ENCODE results near the gene PC. TPM values are rescaled to one million over a fixed set of nuclear protein-coding genes. Genes with fewer than 3 reads are reported as not detected.
"Not testable (repeated sequence)": the region's sequence is repeated elsewhere in the genome, so short reads cannot be mapped to it uniquely, and the experiment has no call there.

PC gene
- polyA plus RNA-seq, 2 of the 4 experiments (the other 2 are of a cell fraction): 14.2 to 45.9 TPM

GRCh38 chr11:67007126-67007525 lies 48.9 kb upstream of the PC start:
- no peak for ATAC-seq
- Histone ChIP-seq H3K27ac (peak overlapping the region in 1 of 2 experiments; percentile 68; a peak in 3 of 6 replicates), H3K9me3 (no peaks in the 10 kb centered on the region), H3K4me2 (no peak overlapping the region), H3K4me1 (no peaks in the 10 kb centered on the region), H3K4me3 (no peak overlapping the region)
- CTCF ChIA-PET: interaction anchor here (0.8 to 4.7 kb wide), 3 partner anchors 10 to 428 kb away, joined by 3 to 24 read pairs (median 6); partner anchors contain the start of gene SYT12
- POLR2A ChIA-PET: no interaction called here
- TF ChIP-seq JUN (IDR thresholded peaks at IDR 0.05) (no peak), POLR2A (IDR thresholded peaks at IDR 0.05; ENCODE audit: low read length) (no peak), USF2 (IDR thresholded peaks at IDR 0.05) (no peak), TFCP2L1 (CRISPR knock-in tag; IDR thresholded peaks at IDR 0.05) (no peak), ZSCAN20 (CRISPR knock-in tag; IDR thresholded peaks at IDR 0.05) (no peak), EHMT2 (IDR thresholded peaks at IDR 0.05; ENCODE audit: low read depth) (no peak), RCOR1 (IDR thresholded peaks at IDR 0.05; ENCODE audit: low read depth, low read length) (no peak), HOXB5 (CRISPR knock-in tag; IDR thresholded peaks at IDR 0.05) (no peak), PHF8 (IDR thresholded peaks at IDR 0.05; ENCODE audit: borderline replicate concordance, low read depth) (no peak), GATA3 (IDR thresholded peaks at IDR 0.05; ENCODE audit: borderline replicate concordance) (no peak), HEYL (CRISPR knock-in tag; IDR thresholded peaks at IDR 0.05) (no peak), CHD2 (IDR thresholded peaks at IDR 0.05; ENCODE audit: low read length, partially characterized antibody) (no peak), NR3C1 (IDR thresholded peaks at IDR 0.05) (no peak), ZC3H11A (IDR thresholded peaks at IDR 0.05) (no peak), ESRRA (IDR thresholded peaks at IDR 0.05; ENCODE audit: borderline replicate concordance, low read length) (no peak)
- TF ChIP-seq, protein P1, sequence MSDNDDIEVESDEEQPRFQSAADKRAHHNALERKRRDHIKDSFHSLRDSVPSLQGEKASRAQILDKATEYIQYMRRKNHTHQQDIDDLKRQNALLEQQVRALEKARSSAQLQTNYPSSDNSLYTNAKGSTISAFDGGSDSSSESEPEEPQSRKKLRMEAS (IDR thresholded peaks at IDR 0.05): no peak
- TF ChIP-seq, protein P2, sequence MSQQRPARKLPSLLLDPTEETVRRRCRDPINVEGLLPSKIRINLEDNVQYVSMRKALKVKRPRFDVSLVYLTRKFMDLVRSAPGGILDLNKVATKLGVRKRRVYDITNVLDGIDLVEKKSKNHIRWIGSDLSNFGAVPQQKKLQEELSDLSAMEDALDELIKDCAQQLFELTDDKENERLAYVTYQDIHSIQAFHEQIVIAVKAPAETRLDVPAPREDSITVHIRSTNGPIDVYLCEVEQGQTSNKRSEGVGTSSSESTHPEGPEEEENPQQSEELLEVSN (IDR thresholded peaks at IDR 0.05; ENCODE audit: borderline replicate concordance, low read depth): no peak
- TF ChIP-seq, protein P3, sequence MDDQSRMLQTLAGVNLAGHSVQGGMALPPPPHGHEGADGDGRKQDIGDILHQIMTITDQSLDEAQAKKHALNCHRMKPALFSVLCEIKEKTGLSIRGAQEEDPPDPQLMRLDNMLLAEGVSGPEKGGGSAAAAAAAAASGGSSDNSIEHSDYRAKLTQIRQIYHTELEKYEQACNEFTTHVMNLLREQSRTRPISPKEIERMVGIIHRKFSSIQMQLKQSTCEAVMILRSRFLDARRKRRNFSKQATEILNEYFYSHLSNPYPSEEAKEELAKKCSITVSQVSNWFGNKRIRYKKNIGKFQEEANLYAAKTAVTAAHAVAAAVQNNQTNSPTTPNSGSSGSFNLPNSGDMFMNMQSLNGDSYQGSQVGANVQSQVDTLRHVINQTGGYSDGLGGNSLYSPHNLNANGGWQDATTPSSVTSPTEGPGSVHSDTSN (IDR thresholded peaks at IDR 0.05): no peak
- TF ChIP-seq, protein P4, sequence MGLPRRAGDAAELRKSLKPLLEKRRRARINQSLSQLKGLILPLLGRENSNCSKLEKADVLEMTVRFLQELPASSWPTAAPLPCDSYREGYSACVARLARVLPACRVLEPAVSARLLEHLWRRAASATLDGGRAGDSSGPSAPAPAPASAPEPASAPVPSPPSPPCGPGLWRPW (IDR thresholded peaks at IDR 0.05): no peak
- no peak for DNase-seq (ENCODE audit: low read depth in 1 of 2, low spot score in 1 of 2)
- 94% methylated on average over 7 of the region's 7 CpGs for WGBS (ENCODE audit: missing lambda C conversion rate)
- no peak for FAIRE-seq

GRCh38 chr11:67006029-67006884 lies 48.1 kb upstream of the PC start:
- FAIRE-seq (no peak), ATAC-seq (peak; percentile 74 to 91; a peak in 5 of 6 replicates), DNase-seq (ENCODE audit: low read depth in 1 of 2, low spot score in 1 of 2) (peak; percentile 91 to 92)
- no peaks in the 10 kb centered on the region for H3K4me1 ChIP-seq
- TF ChIP-seq HOXB5 (CRISPR knock-in tag; IDR thresholded peaks at IDR 0.05): peak; percentile 15; the same call in 1 of the 2 replicates
- TF ChIP-seq, protein P5, sequence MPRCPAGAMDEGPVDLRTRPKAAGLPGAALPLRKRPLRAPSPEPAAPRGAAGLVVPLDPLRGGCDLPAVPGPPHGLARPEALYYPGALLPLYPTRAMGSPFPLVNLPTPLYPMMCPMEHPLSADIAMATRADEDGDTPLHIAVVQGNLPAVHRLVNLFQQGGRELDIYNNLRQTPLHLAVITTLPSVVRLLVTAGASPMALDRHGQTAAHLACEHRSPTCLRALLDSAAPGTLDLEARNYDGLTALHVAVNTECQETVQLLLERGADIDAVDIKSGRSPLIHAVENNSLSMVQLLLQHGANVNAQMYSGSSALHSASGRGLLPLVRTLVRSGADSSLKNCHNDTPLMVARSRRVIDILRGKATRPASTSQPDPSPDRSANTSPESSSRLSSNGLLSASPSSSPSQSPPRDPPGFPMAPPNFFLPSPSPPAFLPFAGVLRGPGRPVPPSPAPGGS (IDR thresholded peaks at IDR 0.05): no peak
- TF ChIP-seq FOSL2 (IDR thresholded peaks at IDR 0.05): no peak
- TF ChIP-seq FOSL2 (CRISPR knock-in tag; IDR thresholded peaks at IDR 0.05): 0 out of 2 replicates have a peak, but pooled peaks have one; percentile 3
- no peak for TF ChIP-seq MYC (IDR thresholded peaks at IDR 0.05; ENCODE audit: borderline replicate concordance, low read length)
- TF ChIP-seq REST (IDR thresholded peaks at IDR 0.05): no peak
- TF ChIP-seq TFCP2L1 (CRISPR knock-in tag; IDR thresholded peaks at IDR 0.05): no peak
- TF ChIP-seq USF2 (IDR thresholded peaks at IDR 0.05): peak; percentile 99
- H3K4me3 ChIP-seq: no peak overlapping the region
- ChIA-PET CTCF (interaction anchor here (0.5 to 1.8 kb wide), 6 partner anchors 11 to 340 kb away, joined by 3 to 7 read pairs (median 6); partner anchors contain the start of gene SYT12), POLR2A (no interaction called here)
- peak overlapping the region; percentile 37; the same call in 2 of the 3 replicates for H3K4me2 ChIP-seq
- no peaks in the 10 kb centered on the region for H3K9me3 ChIP-seq
- WGBS (ENCODE audit: missing lambda C conversion rate): 66% methylated on average over 14 of the region's 14 CpGs
- peak overlapping the region in 1 of 2 experiments; percentile 68; a peak in 3 of 6 replicates for H3K27ac ChIP-seq

- not testable (repeated sequence) for H3K4me2 ChIP-seq; H3K4me3 ChIP-seq; H3K9me3 ChIP-seq; H3K27ac ChIP-seq; FAIRE-seq; ATAC-seq; H3K4me1 ChIP-seq; DNase-seq (ENCODE audit: low read depth in 1 of 2, low spot score in 1 of 2)
- CTCF ChIA-PET: interaction anchor here (1.3 to 1.8 kb wide), 2 partner anchors 17 to 29 kb away, joined by 7 read pairs; partner anchors contain the start of gene SYT12
- POLR2A ChIA-PET: interaction anchor here (0.7 kb wide), 1 partner anchor 47 kb away, joined by 5 read pairs; no protein-coding TSS in a partner anchor
- WGBS (ENCODE audit: missing lambda C conversion rate): 93% methylated on average over 8 of the region's 8 CpGs
These were observed 47.0 kb upstream of the PC start for GRCh38 chr11:67005200-67005599.
